Activated T-cell treated with anti-CD3 and anti-CD28 coated beads for 24 hours (primary cell): ENCODE measurements around the gene KCNMA1.

Source experiments
- DNase-seq: peaks from one replicate; pipeline ENCODE4 v3.0.0-alpha.2; 2020; ENCODE audit warnings: low read depth

KCNMA1 gene

DNA sequence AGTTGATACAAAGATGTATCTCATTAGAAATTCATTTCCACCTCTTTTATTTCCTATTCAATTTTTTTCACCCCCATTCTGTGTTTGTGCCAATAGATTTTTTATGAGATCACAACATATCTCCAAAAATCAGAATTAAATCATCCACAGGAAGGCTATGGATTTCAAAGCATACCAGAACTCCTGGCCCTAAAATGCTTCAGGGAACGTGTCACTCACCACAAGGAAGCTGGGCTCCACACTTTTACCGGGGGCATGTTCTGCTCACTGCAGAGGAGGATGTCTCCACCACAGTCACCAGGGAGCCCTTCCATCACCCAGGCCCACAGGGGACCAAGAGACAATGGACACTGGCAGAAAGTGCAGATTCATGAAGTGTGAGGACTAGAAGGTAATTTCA lies 456.8 kb downstream of the KCNMA1 start:
- DNase-seq, result no peak

- DNase-seq, result no peak
Measured at GRCh38 chr10:77180104-77180503, 457.5 kb downstream of the KCNMA1 start.

DNA sequence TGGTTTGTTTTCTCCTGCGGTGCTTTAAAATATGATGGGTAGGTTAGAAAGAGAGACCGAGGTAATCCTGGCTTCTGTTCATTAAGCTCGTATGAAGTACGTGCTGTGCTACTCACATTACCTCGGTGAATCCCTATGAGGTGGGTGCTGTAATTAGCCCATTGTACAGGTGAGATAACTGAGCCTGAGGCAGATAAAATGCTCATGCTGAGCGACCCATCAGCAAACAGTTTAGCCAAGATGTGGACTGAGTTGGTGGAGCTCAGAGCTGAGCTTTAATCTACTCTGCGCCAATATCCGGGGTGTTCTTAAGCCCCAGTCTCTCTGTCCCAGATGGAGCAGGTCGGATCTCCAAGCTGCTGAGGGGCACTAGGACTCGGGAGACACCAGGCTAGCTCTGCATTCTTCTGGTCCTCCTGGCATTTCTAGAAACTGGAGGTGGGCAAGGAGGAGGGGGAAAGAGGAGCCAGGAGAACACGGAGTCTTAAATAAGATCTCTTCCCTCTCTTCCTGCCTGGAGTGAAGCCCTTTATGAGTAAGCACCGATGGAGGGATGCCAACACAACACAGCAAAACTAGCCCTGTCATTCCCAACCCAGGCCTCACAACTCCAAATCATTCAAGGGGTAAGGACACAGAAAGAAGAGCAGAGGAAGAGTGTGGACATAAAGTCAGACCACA lies 458.5 kb downstream of the KCNMA1 start:
- no peak for DNase-seq

GRCh38 chr10:77177589-77177988 lies 460.0 kb downstream of the KCNMA1 start:
- DNase-seq, result no peak

DNA sequence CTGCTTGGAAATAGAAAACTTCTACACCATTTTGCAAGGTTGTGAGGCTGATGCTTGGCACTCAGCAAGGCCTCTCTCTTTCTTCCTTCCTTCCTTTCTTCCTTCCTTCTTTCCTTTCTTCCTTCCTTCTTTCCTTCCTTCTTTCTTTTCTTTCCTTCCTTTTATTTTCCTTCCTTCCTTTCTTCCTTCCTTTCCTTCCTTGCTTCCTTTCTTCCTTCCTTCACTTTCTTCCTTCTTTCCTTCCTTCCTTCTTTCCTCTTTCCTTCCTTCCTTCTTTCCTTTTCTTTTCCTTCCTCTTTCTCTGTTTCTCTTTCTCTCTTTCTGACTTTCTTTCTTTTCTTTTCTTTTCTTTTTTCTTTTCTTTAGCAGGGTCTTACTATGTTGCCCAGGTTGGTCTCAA lies 460.4 kb downstream of the KCNMA1 start:
- no peak for DNase-seq

DNA sequence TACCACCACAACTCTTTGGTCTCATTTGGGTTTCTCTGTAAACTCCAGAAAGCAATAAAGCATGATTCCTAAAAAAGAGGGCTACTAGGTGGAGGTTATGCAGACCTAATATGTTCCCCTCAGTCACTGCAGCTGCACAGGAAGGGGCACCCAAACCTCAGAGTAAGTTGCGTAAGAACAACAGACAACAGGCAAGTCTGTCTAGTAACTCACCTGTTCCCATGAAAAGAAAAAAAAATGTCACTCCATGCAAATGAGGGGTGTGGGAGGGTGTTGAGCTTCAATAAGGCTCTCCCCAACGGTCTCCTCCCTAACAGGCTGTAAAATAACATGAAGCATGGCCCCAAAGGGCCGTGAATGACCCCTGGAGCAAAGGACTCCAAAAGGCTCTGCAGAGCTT lies 461.4 kb downstream of the KCNMA1 start:
- DNase-seq, result no peak

DNA sequence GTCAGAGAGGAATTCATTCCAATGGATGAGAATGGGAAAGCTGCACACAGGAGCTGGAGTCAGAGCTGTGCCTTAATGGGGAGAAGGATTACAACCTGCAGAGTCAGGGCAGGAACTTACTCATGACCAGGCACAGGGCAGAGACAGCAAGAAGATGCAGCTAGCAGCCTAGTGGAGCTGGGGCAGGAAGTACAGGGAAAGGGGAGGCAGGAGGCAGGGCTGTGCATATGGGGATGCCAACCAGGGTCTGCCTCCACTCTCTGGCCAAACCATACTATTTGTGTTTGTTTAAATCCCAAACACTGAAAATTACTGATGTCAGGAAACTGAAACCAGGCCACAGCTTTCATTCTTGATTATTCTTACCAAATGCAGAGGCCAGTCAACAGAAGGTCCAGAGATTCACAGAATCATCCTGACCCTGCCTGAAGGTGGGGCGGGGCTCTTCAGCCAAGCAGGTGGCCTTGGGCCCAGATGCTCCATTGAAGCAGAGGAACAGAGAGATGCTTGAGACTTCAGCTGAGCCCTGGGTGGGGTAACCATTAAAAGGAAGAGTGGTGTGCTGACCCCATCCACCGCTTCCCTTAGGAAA lies 461.9 kb downstream of the KCNMA1 start:
- no peak for DNase-seq

DNA sequence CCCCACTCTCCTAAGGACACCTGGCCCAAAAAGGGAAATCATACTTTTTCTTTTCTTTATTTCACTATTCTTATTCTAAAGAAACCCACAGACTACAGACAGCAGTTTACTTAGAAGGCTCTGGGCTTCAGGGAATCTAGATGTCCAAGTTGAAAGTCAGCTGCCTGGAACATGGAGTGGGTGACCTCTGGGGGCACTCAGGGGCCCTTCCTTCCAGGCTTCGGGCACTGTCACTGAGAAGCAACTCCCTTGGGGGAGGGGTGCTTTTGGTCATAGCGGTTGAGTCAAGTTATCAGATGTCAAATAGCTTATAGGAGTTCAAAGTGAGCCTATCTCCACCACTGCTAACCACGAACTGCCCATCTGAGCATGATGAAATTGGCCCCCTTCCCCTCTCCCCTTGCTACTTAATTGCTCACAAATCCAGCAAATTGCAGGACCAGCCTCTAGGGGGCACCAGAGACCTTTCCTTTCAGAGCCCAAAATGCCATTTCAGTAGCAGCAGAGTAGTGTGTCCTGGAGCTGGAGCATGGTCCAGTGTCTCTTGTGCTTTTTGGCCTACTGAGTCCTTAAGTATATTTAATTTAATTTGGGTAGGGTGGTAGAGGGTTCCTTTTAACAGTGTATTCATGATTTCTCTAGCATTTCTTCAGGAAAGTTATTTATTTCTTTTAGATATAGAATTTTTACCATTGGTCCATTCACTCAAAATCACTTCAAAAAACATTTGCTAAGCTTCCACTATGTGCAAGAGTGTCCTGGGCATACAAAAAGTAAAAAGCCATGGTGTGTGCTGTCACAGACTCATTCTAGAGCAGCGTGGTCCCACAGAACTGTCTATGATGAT lies 463.8 kb downstream of the KCNMA1 start:
- peak; percentile 50 for DNase-seq

DNA sequence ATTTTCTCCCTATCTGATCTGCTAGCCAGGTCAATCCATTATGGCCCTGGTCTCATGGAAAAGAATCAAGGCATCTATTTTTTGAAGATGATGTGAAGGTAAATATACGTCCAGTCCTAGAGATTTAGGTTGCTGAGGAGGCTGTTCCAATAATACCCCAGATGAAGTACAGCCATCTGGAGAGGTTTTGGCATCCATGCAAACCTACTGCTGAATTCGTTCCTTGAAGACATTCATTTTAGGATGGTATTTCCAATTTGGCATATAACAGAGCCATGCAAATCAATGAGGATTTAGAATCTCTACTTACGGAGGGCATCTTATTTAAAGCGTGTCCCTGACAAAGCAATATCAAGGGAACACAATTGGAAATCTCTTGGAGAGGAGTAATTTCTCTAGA lies 465.5 kb downstream of the KCNMA1 start:
- DNase-seq, result no peak

DNA sequence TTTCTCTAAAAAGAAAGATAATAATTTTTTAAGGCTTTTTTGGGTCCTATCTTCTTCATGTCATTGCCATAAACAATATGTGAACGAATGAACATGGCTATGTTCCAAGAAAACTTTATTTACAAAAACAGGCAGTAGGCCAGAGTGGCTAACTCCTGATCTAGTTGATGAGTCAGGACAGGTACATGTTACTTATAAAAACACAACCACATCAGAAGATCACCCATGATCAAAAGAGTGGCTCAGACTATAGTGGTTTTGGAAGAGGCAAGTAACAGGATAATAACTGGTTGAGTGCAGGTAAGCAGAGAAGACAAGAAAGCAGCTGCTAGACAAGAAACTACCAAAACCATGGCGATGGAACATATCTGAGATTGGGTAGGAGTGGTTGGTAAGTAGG lies 468.7 kb downstream of the KCNMA1 start:
- no peak for DNase-seq

DNA sequence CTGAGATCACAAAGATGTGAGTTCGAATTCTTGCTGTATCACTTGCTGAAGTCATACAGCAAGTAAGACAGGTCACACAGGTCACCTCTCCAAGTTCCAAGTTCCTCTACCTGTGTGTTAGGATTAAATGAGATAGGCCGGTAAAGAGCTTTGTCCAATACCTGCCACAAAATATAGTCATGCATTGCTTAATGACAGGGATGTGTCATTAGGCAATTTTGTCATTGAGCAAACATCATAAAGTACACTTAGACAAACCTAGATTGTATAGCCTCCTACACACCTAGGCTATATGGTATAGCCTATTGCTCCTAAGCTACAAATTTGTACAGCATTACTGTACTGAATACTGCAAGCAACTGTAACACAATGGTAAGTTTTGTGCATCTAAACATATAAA lies 469.4 kb downstream of the KCNMA1 start:
- no peak for DNase-seq

GRCh38 chr10:77165445-77166208 lies 472.0 kb downstream of the KCNMA1 start:
- DNase-seq, result no peak

DNA sequence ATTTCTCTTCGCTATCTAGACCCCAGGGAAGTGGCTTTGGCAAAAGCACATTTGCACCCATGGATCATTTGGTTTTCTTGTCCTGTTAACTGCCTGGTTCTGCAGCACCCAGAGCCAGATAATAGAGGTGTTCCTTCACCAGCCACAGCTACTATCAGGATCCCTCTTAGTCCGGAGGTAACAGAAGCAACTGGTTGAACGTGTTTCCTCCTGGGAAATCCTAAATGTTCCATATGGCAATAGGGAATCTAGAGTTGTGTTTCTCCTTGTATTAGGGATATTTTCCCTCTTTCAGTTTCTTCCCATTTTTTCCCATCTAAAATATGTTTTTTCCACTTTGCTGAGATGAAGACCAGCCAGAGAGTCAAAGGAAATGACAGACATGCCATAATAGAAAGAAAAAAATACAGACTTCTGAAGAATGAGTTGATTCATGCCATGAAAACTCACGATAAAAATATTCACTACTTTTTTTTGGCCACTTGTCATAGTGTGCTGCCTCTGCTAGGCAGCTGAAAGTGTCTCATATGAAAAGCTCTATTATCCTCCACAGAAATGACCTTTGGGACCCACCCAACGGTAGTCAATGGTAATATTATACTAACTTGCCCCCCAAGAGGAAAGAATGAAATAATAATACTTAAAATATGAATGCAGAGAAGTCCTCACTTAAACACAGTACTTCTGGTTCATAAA lies 472.8 kb downstream of the KCNMA1 start:
- DNase-seq, result no peak

GRCh38 chr10:77163670-77164348 lies 473.8 kb downstream of the KCNMA1 start:
- DNase-seq, result no peak

- DNase-seq, result no peak
Measured at GRCh38 chr10:77162697-77163096, 474.9 kb downstream of the KCNMA1 start.

GRCh38 chr10:77160679-77161078 lies 476.9 kb downstream of the KCNMA1 start:
- DNase-seq, result no peak

- no peak for DNase-seq
Measured at GRCh38 chr10:77159538-77160110, 478.0 kb downstream of the KCNMA1 start.

DNA sequence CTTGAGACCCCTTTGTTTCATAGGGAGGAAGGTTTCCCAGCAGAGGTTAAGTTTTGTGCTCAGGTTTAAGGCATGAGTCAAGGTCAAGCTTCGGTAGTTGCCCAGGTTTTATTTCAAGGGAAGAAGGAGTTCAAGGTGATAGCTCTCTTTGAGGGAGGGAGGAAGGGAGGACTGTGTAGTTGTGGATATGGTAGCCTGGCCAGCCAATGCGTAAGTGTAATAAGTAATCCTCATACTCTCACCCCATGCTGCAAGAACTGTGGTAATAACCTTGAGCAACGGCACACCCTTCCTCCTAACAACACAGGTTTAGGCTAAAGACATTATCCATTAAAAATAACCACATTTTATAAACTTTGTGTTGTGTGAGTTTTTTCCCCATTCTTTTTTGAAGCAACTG lies 478.9 kb downstream of the KCNMA1 start:
- no peak for DNase-seq

DNA sequence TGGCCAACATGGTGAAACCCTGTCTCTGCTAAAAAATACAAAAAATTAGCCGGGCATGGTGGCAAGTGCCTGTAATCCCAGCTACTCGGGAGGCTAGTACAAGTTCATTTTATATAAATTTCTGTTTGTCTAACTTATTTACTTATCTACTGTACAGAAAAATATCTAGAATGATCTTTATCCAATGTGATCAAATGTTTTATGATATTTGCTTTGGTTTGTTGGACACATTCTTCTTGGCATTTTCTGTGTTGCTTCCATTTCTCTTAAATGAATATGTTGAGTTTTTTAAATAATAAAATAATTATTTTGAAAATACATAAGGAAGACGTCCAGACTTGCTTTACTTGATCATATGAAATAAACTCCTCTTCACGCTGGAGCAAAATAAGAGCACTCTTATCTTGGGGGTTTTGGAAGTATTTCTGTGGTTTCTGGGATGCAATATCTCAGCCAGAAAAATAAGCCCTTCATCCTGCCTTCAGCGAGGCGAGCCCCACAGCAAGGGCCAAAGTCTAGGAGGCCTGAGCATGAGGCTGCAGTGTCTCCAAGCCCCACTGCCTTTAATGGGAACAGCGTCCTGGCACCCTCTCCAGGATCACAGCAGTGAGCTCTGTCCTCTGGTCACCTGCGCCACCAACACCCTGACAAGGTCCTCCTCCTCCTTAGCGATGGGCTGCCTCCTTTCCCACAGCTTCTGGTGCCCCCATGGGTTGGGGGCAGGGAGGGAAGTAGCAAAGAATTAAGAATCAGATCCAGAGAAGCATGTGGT lies 480.2 kb downstream of the KCNMA1 start:
- no peak for DNase-seq

- no peak for DNase-seq
Measured at GRCh38 chr10:77156406-77156879, 481.2 kb downstream of the KCNMA1 start.
